Measurements from ENCODE around the gene ZNF282.
"Not testable (repeated sequence)": the region's sequence is repeated elsewhere in the genome, so short reads cannot be mapped to it uniquely, and the experiment has no call there.

DNA sequence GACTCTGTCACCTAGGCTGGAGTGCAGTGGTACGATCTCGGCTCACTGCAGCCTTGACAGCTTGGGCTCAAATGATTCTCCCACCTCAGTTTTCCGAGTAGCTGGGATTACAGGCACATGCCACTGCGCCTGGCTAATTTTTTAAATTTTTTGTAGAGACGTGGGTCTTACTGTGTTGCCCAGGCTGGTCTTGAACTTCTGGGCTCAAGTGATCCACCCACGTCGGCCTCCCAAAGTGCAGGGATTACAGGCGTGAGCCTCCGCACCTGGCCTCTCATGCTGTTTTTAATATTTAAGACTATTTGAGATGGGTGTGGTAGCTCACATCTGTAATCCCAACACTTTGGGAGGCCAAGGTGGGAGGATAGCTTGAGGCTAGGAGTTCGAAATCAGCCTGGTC lies 56.2 kb downstream of the ZNF282 start:
- not testable (repeated sequence) for TF ChIP-seq TOX (CRISPR knock-in tag; IDR thresholded peaks at IDR 0.05; ENCODE audit: borderline replicate concordance); ZC3H10 (CRISPR knock-in tag; IDR thresholded peaks at IDR 0.05); PPARA (CRISPR knock-in tag; IDR thresholded peaks at IDR 0.05; ENCODE audit: borderline replicate concordance); ARNTL (CRISPR knock-in tag; IDR thresholded peaks at IDR 0.05; ENCODE audit: borderline replicate concordance, low read depth); SNAI2 (CRISPR knock-in tag; IDR thresholded peaks at IDR 0.05); RARB (CRISPR knock-in tag; IDR thresholded peaks at IDR 0.05); ZNF565 (CRISPR knock-in tag; conservative IDR thresholded peaks at IDR 0.05; ENCODE audit: low read depth); ZFP3 (CRISPR knock-in tag; IDR thresholded peaks at IDR 0.05); ESRRG (CRISPR knock-in tag; IDR thresholded peaks at IDR 0.05)
- TF ChIP-seq, protein P1, sequence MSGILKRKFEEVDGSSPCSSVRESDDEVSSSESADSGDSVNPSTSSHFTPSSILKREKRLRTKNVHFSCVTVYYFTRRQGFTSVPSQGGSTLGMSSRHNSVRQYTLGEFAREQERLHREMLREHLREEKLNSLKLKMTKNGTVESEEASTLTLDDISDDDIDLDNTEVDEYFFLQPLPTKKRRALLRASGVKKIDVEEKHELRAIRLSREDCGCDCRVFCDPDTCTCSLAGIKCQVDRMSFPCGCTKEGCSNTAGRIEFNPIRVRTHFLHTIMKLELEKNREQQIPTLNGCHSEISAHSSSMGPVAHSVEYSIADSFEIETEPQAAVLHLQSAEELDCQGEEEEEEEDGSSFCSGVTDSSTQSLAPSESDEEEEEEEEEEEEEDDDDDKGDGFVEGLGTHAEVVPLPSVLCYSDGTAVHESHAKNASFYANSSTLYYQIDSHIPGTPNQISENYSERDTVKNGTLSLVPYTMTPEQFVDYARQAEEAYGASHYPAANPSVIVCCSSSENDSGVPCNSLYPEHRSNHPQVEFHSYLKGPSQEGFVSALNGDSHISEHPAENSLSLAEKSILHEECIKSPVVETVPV (CRISPR knock-in tag; IDR thresholded peaks at IDR 0.05): not testable (repeated sequence)
- TF ChIP-seq, protein P2, sequence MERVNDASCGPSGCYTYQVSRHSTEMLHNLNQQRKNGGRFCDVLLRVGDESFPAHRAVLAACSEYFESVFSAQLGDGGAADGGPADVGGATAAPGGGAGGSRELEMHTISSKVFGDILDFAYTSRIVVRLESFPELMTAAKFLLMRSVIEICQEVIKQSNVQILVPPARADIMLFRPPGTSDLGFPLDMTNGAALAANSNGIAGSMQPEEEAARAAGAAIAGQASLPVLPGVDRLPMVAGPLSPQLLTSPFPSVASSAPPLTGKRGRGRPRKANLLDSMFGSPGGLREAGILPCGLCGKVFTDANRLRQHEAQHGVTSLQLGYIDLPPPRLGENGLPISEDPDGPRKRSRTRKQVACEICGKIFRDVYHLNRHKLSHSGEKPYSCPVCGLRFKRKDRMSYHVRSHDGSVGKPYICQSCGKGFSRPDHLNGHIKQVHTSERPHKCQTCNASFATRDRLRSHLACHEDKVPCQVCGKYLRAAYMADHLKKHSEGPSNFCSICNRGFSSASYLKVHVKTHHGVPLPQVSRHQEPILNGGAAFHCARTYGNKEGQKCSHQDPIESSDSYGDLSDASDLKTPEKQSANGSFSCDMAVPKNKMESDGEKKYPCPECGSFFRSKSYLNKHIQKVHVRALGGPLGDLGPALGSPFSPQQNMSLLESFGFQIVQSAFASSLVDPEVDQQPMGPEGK (CRISPR knock-in tag; IDR thresholded peaks at IDR 0.05; ENCODE audit: borderline replicate concordance): not testable (repeated sequence)
- TF ChIP-seq, protein P3, sequence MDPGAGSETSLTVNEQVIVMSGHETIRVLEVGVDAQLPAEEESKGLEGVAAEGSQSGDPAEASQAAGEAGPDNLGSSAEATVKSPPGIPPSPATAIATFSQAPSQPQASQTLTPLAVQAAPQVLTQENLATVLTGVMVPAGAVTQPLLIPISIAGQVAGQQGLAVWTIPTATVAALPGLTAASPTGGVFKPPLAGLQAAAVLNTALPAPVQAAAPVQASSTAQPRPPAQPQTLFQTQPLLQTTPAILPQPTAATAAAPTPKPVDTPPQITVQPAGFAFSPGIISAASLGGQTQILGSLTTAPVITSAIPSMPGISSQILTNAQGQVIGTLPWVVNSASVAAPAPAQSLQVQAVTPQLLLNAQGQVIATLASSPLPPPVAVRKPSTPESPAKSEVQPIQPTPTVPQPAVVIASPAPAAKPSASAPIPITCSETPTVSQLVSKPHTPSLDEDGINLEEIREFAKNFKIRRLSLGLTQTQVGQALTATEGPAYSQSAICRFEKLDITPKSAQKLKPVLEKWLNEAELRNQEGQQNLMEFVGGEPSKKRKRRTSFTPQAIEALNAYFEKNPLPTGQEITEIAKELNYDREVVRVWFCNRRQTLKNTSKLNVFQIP (CRISPR knock-in tag; IDR thresholded peaks at IDR 0.05; ENCODE audit: borderline replicate concordance, low read depth): not testable (repeated sequence)

All from SK-N-SH treated with all-trans-retinoic acid at 6 μM for 48 hours (cell line).